Gastroesophageal sphincter (tissue), 4 donors: ENCODE results near the gene ERFL. TPM values are rescaled to one million over a fixed set of nuclear protein-coding genes. Genes with fewer than 3 reads are reported as not detected.

Experiments
- ATAC-seq: fragments of 150-250 bp; one replicate; pipeline ENCODE4 v1.9.1; 2016; ENCODE audit warnings: mild to moderate bottlenecking, moderate library complexity
- H3K27ac ChIP-seq, 4 donors: fragments of 200-600 bp; sonication (generic) in 3 of 4; 1 replicate in 3 of 4; 2 replicates in 1 of 4; pipeline ENCODE4 v1.5.1; 2016 to 2019
- H3K27me3 ChIP-seq: fragments of 200-600 bp; sonication (generic); one replicate; pipeline ENCODE4 v1.5.1; 2019
- H3K36me3 ChIP-seq, 2 donors: fragments of 200-600 bp; sonication (generic); one replicate each; pipeline ENCODE4 v1.5.1; 2019; ENCODE audit warnings: control low read depth in 1 of 2
- H3K4me1 ChIP-seq, 3 donors: fragments of 200-600 bp; sonication (generic); 1 replicate in 2 of 3; 2 replicates in 1 of 3; pipeline ENCODE4 v1.5.1; 2016 to 2019; ENCODE audit warnings: control low read depth in 2 of 3
- H3K4me3 ChIP-seq, 2 donors: fragments of 200-600 bp; sonication (generic); one replicate each; pipeline ENCODE4 v1.5.1; 2019; ENCODE audit warnings: mild to moderate bottlenecking in 1 of 2, moderate library complexity in 1 of 2
- H3K9me3 ChIP-seq, 3 donors: fragments of 200-600 bp; sonication (generic); one replicate each; pipeline ENCODE4 v1.5.1; 2017 to 2019; ENCODE audit warnings: control low read depth in 2 of 3
- CTCF ChIP-seq, 4 experiments: fragments of 200-600 bp in 2 of 4; fragments of 450-650 bp in 2 of 4; sonication (generic) in 1 of 4; IDR thresholded peaks; one replicate each; pipeline ENCODE4 v1.5.1; 2017 to 2019; ENCODE audit warnings: antibody characterized with exemption in 4 of 4, mild to moderate bottlenecking in 2 of 4, moderate library complexity in 2 of 4
- EP300 ChIP-seq: sonication (generic); formaldehyde crosslinking; IDR thresholded peaks from one replicate; pipeline ENCODE4 v1.6.1; 2017; ENCODE audit warnings: antibody characterized with exemption, mild to moderate bottlenecking
- POLR2A ChIP-seq, 2 donors: fragments of 450-650 bp; IDR thresholded peaks; one replicate each; pipeline ENCODE4 v1.6.1; 2017; ENCODE audit warnings: antibody characterized with exemption in 2 of 2, mild to moderate bottlenecking in 2 of 2, moderate library complexity in 1 of 2
- POLR2AphosphoS5 ChIP-seq: sonication (generic); formaldehyde crosslinking; IDR thresholded peaks from one replicate; pipeline ENCODE4 v1.6.1; 2017; ENCODE audit warnings: antibody characterized with exemption
- WGBS, 2 donors: methylation state at CpG; one replicate each; pipeline ENCODE4 v1.1.5; 2018; ENCODE audit warnings: low coverage in 1 of 2; 5-methylcytosine and 5-hydroxymethylcytosine counted together
- total RNA-seq, 4 donors: library from RNA; depleted of rRNA; stranded (reverse); fragments of >200 nt; gene quantifications; one replicate each; pipeline ENCODE4 v1.1.0, GENCODE V29; 2016

The ERFL gene
- total RNA-seq, 4 donors from 2014 or later, result not detected

- Histone ChIP-seq H3K4me1 (peaks cover 0 to 27% (median 0%) of the 10 kb centered on the region in 3 donors), H3K4me3 (no peak overlapping the region), H3K36me3 (no peaks in the 10 kb centered on the region), H3K27me3 (peaks cover 95% of the 10 kb centered on the region), H3K9me3 (no peaks in the 10 kb centered on the region), H3K27ac (no peak overlapping the region)
- TF ChIP-seq CTCF (IDR thresholded peaks at IDR 0.05) (no peak), EP300 (no peak), POLR2AphosphoS5 (no peak), POLR2A (IDR thresholded peaks at IDR 0.05) (no peak)
- ATAC-seq, result no peak
- WGBS, 2 donors, result 51 to 56% methylated on average over 2 to 5 of the region's 7 CpGs
These were observed 5.6 kb upstream of the ERFL start for GRCh38 chr19:41933693-41934426.

GRCh38 chr19:41932720-41933332 is 4.6 kb upstream of the ERFL start:
- Histone ChIP-seq H3K27ac (no peak overlapping the region), H3K9me3 (no peaks in the 10 kb centered on the region), H3K27me3 (peaks cover 100% of the 10 kb centered on the region), H3K4me1 (peaks cover 0 to 37% (median 10%) of the 10 kb centered on the region in 3 donors), H3K4me3 (no peak overlapping the region), H3K36me3 (no peaks in the 10 kb centered on the region)
- WGBS, 2 donors, result 17 to 21% methylated on average over 18 to 29 of the region's 29 CpGs
- ATAC-seq, result no peak
- TF ChIP-seq POLR2A (IDR thresholded peaks at IDR 0.05) (no peak), EP300 (no peak)

- Histone ChIP-seq H3K4me1 (peaks cover 0 to 41% (median 13%) of the 10 kb centered on the region in 3 donors), H3K36me3 (no peaks in the 10 kb centered on the region), H3K9me3 (no peaks in the 10 kb centered on the region), H3K4me3 (no peak overlapping the region), H3K27me3 (peaks cover 100% of the 10 kb centered on the region), H3K27ac (no peak overlapping the region)
- WGBS, 2 donors, result 0 to 20% methylated on average over 1 to 3 of the region's 11 CpGs
- TF ChIP-seq POLR2A (IDR thresholded peaks at IDR 0.05) (no peak), POLR2AphosphoS5 (no peak), EP300 (no peak), CTCF (IDR thresholded peaks at IDR 0.05) (no peak)
- ATAC-seq, result no peak
These were observed 4.0 kb upstream of the ERFL start for GRCh38 chr19:41932259-41932719.

- 0% methylated on average over 3 to 9 of the region's 17 CpGs for WGBS, 2 donors
- no peaks in the 10 kb centered on the region for H3K36me3 ChIP-seq
- H3K27me3 ChIP-seq, result peaks cover 100% of the 10 kb centered on the region
- TF ChIP-seq CTCF (IDR thresholded peaks at IDR 0.05) (no peak), POLR2AphosphoS5 (no peak), EP300 (no peak), POLR2A (IDR thresholded peaks at IDR 0.05) (no peak)
- H3K4me3 ChIP-seq, result no peak overlapping the region
- no peak for ATAC-seq
- H3K27ac ChIP-seq, result no peak overlapping the region
- peaks cover 0 to 39% (median 13%) of the 10 kb centered on the region in 3 donors for H3K4me1 ChIP-seq
- H3K9me3 ChIP-seq, result no peaks in the 10 kb centered on the region
These were observed 2.8 kb upstream of the ERFL start for GRCh38 chr19:41930926-41931592.

- Histone ChIP-seq H3K36me3 (no peaks in the 10 kb centered on the region), H3K4me3 (no peak overlapping the region), H3K27ac (no peak overlapping the region), H3K9me3 (no peaks in the 10 kb centered on the region), H3K27me3 (peaks cover 100% of the 10 kb centered on the region), H3K4me1 (peaks cover 0 to 32% (median 13%) of the 10 kb centered on the region in 3 donors)
- WGBS, 2 donors, result 10 to 11% methylated on average over 2 to 6 of the region's 7 CpGs
- no peak for ATAC-seq
- TF ChIP-seq EP300, result no peak
- no peak for TF ChIP-seq CTCF (IDR thresholded peaks at IDR 0.05)
- TF ChIP-seq POLR2A (IDR thresholded peaks at IDR 0.05), result no peak
- no peak for TF ChIP-seq POLR2AphosphoS5
These were observed 2.1 kb upstream of the ERFL start for GRCh38 chr19:41930322-41930722.
